Stimulated activated naive CD8-positive, alpha-beta T cell treated with anti-CD3 and anti-CD28 coated beads, Interleukin-15, amount 100 ng/mL, for 72 hours (primary cell): ENCODE data around the gene EYA4.

Experiments used
- ATAC-seq: fragments of 150-1000 bp; cut with Tn5 transposase; 2 replicates; pipeline ENCODE4 v1.10.0; 2021; ENCODE audit warnings: mild to moderate bottlenecking, moderate library complexity
- DNase-seq, 2 donors: peaks; one replicate each; pipeline ENCODE4 v3.0.0; 2021 to 2022
- H3K27ac Mint-ChIP-seq, 2 donors: one replicate each; pipeline ENCODE4 v1.8.0; 2022; ENCODE audit warnings: mild to moderate bottlenecking in 2 of 2, mixed read lengths in 2 of 2, moderate library complexity in 2 of 2
- H3K27me3 Mint-ChIP-seq: one replicate; pipeline ENCODE4 v1.8.0; 2022; ENCODE audit warnings: mixed read lengths
- H3K4me1 Mint-ChIP-seq: one replicate; pipeline ENCODE4 v1.8.0; 2022; ENCODE audit warnings: mild to moderate bottlenecking, mixed read lengths
- H3K4me3 Mint-ChIP-seq, 2 donors: one replicate each; pipeline ENCODE4 v1.8.0; 2022; ENCODE audit warnings: mild to moderate bottlenecking in 2 of 2, mixed read lengths in 2 of 2, moderate library complexity in 1 of 2
- H3K9me3 Mint-ChIP-seq, 2 donors: one replicate each; pipeline ENCODE4 v1.8.0; 2022; ENCODE audit warnings: mixed read lengths in 2 of 2

EYA4 gene

GRCh38 chr6:133259561-133259960 lies 18.4 kb downstream of the EYA4 start:
- Mint-ChIP-seq H3K27me3 (peaks cover 10% of the 10 kb centered on the region), H3K9me3 (no peaks in the 10 kb centered on the region), H3K4me3 (no peak overlapping the region), H3K4me1 (no peaks in the 10 kb centered on the region), H3K27ac (no peak overlapping the region)
- DNase-seq (no peak), ATAC-seq (no peak)

GRCh38 chr6:133262804-133263203 lies 21.6 kb downstream of the EYA4 start:
- Mint-ChIP-seq H3K27ac (no peak overlapping the region), H3K9me3 (no peaks in the 10 kb centered on the region), H3K4me1 (no peaks in the 10 kb centered on the region), H3K4me3 (no peak overlapping the region), H3K27me3 (peaks cover 10% of the 10 kb centered on the region)
- DNase-seq = no peak
- ATAC-seq = no peak

DNA sequence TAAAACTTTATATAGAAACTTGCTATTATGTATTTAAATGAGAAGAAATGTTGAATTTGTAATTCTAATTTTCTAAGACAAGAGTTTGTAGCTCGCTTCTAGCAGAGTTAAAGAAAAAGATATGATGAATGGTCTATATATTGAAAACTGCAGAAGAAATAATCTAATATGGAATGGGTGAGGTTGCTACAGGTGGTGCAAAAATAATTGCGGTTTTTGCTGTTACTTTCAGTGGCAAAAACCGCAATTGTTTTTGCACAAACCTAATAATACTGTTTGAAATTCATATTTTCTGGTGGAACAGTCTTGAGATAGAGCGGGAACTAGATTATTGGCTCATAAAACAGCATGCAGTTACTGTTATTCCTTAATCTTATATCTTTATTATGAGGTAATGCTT lies 23.9 kb downstream of the EYA4 start:
- no peak overlapping the region for H3K27ac Mint-ChIP-seq
- no peaks in the 10 kb centered on the region for H3K4me1 Mint-ChIP-seq
- ATAC-seq = no peak
- H3K27me3 Mint-ChIP-seq = peaks cover 10% of the 10 kb centered on the region
- no peak for DNase-seq
- H3K4me3 Mint-ChIP-seq = no peak overlapping the region
- H3K9me3 Mint-ChIP-seq = no peaks in the 10 kb centered on the region

DNA sequence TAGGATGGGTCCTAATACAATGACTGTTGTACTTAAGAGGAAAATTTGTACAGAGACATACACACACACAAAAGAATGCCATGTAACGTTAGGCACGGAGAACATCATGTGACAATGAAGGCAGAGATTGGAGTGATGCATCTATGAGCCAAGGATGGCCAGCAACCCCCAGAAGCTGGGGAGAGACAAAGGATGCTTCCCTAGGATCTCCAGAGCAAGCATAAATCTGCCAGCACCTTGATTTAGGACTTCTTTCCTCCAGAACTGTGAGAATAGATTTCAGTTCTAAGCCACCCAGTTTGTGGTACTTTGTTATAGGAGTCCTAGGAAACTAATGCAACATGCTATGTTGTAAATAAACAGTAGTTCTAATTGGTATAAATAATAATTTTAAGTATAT lies 25.0 kb downstream of the EYA4 start:
- no peak overlapping the region for H3K27ac Mint-ChIP-seq

GRCh38 chr6:133268621-133269020 lies 27.5 kb downstream of the EYA4 start:
- Mint-ChIP-seq H3K4me1 (no peaks in the 10 kb centered on the region), H3K27ac (no peak overlapping the region), H3K4me3 (no peak overlapping the region), H3K27me3 (no peaks in the 10 kb centered on the region), H3K9me3 (no peaks in the 10 kb centered on the region)
- ATAC-seq (no peak), DNase-seq (no peak)

More for the DNA sequence above, 25.0 kb downstream of the EYA4 start:
- Mint-ChIP-seq H3K4me1 (no peaks in the 10 kb centered on the region), H3K4me3 (no peak overlapping the region), H3K27me3 (peaks cover 4% of the 10 kb centered on the region), H3K9me3 (no peaks in the 10 kb centered on the region)
- DNase-seq = no peak
- ATAC-seq = no peak

DNA sequence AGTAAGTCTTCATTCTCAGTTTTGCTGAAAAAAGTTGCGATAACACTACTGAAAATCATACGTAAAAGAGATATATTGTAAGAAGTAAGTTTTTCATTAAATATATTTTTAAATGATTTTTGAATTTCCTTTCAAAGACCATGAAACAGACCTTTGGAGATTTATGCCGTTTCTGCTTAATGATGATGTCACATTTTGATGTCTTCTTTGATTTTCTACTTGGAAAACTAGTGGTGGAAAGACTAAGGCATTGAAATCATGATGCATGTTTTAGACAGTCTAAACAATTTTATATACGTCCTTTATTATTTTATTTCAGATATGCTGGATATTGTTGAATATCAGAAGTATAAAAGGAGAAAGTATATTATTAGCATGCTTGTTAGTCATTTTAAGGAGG lies 33.7 kb downstream of the EYA4 start:
- no peaks in the 10 kb centered on the region for H3K4me1 Mint-ChIP-seq
- ATAC-seq (no peak), DNase-seq (no peak)
- no peaks in the 10 kb centered on the region for H3K27me3 Mint-ChIP-seq
- no peak overlapping the region for H3K4me3 Mint-ChIP-seq
- no peak overlapping the region for H3K27ac Mint-ChIP-seq
- H3K9me3 Mint-ChIP-seq = no peaks in the 10 kb centered on the region

DNA sequence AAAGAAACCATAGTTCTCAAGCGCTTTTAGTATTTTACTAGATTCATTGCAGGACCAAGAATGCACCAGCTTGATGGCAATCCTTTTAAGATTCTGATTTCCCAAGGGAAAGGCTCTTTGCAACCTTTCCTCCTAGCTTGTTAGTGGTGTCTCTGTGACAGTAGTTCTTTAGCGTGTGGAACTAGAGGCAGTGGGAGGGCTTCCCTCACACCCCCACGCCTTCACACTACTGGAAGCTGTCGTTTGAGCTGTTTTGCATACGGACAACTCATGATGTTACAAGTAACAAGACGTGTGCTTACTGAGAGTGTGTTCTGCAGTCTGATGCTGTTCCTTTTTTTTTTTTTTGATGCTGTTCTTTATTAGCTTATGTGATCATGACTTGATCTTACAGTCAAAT lies 34.1 kb downstream of the EYA4 start:
- Mint-ChIP-seq H3K4me1 (no peaks in the 10 kb centered on the region), H3K27ac (peak overlapping the region in 1 of 2 donors; percentile 73), H3K4me3 (no peak overlapping the region), H3K9me3 (no peaks in the 10 kb centered on the region), H3K27me3 (no peaks in the 10 kb centered on the region)
- no peak for ATAC-seq
- no peak for DNase-seq

GRCh38 chr6:133277228-133277899 lies 36.2 kb downstream of the EYA4 start:
- H3K9me3 Mint-ChIP-seq = no peaks in the 10 kb centered on the region

DNA sequence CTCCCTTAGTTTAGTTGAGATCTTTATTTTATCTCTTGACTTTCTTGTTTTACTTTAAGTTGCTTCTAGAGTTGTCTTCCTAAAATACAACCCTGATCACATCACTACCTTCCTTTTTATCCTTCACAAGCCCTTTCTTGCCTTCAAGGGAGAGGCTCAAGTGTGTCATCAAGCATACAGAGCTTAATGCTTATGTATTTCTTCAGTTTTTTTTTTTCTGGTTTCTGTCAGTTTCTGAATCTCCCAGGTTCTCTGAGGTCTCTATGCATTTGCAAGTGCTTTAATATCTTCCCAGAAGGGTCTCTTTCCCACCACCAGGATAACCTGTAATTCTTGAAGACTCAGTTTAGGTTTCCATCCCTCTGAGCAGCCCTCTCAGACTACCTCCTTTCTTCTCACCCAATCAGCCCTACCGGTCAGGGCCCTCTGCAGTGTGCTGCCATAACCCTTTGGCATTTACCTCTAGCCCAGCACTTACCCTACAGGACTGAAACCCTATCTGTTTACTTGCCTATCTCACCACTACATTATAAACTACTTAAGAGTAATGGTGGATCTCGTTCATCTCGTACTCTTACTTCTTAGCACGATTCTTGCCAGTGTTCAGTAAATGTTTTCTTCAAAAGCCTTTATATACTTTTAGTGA lies 36.9 kb downstream of the EYA4 start:
- Mint-ChIP-seq H3K4me3 (no peak overlapping the region), H3K9me3 (no peaks in the 10 kb centered on the region), H3K4me1 (no peaks in the 10 kb centered on the region), H3K27me3 (no peaks in the 10 kb centered on the region), H3K27ac (no peak overlapping the region)
- ATAC-seq (no peak), DNase-seq (no peak)

More at GRCh38 chr6:133277228-133277899, 36.2 kb downstream of the EYA4 start:
- Mint-ChIP-seq H3K4me1 (no peaks in the 10 kb centered on the region), H3K27me3 (no peaks in the 10 kb centered on the region), H3K4me3 (no peak overlapping the region), H3K27ac (no peak overlapping the region)
- ATAC-seq = no peak
- no peak for DNase-seq

DNA sequence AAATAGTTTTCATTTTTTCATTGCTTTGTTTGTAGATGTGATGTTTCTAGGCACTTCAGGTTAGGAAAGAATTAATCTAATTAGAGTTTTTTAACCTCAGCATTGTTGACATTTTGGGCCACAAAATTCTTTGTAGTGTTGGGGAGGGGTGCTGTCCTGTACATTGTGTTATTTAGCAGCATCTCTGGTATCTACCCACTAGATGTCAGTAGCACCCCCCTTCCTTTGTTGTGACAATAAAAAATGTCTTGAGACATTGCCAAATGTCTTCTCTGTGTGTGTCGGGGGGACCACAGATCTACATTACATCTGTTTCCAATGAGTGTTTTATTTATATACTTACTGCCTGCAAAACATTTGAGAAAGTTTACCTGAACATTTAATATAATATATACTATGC lies 45.6 kb downstream of the EYA4 start:
- H3K9me3 Mint-ChIP-seq = no peaks in the 10 kb centered on the region
- no peaks in the 10 kb centered on the region for H3K4me1 Mint-ChIP-seq
- H3K4me3 Mint-ChIP-seq = no peak overlapping the region
- no peaks in the 10 kb centered on the region for H3K27me3 Mint-ChIP-seq
- no peak for ATAC-seq
- no peak overlapping the region for H3K27ac Mint-ChIP-seq
- DNase-seq = no peak

- Mint-ChIP-seq H3K4me3 (no peak overlapping the region), H3K27ac (no peak overlapping the region), H3K9me3 (no peaks in the 10 kb centered on the region), H3K4me1 (no peaks in the 10 kb centered on the region), H3K27me3 (no peaks in the 10 kb centered on the region)
- ATAC-seq = no peak
- DNase-seq = no peak
Observed at GRCh38 chr6:133288662-133289061, 47.5 kb downstream of the EYA4 start.

DNA sequence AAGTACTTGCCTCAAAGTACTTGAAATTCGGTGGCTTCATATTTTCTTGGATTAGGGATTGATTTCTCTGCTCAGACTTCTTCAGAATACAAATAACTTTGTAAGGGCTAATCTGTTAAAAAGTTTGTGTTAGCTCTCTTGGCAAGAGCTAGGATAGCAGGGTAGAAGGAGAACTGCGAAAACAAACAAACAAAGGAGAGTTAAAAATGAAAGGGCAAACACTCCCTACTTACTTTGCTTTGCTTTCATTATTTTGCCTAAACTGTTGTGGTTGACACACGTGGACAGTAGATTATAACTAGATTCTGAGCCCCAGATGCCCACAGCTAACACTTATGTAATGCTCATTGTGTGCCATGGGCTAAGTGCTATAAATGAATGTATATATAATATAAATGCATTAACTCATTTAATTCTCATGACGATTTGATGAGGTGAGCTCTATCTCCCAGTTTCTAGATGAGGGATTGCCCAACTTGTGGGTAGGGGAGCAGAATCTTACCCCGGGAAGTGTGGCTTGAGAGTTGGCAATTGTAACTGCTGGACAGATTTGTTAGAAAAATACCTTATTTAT lies 48.7 kb downstream of the EYA4 start:
- Mint-ChIP-seq H3K9me3 (no peaks in the 10 kb centered on the region), H3K27ac (no peak overlapping the region), H3K4me3 (no peak overlapping the region), H3K27me3 (no peaks in the 10 kb centered on the region), H3K4me1 (no peaks in the 10 kb centered on the region)
- ATAC-seq (no peak), DNase-seq (no peak)

GRCh38 chr6:133290930-133291329 lies 49.8 kb downstream of the EYA4 start:
- ATAC-seq (no peak), DNase-seq (no peak)
- Mint-ChIP-seq H3K27ac (no peak overlapping the region), H3K4me1 (no peaks in the 10 kb centered on the region), H3K4me3 (no peak overlapping the region), H3K9me3 (peaks cover 2% of the 10 kb centered on the region in 2 donors), H3K27me3 (no peaks in the 10 kb centered on the region)

GRCh38 chr6:133291671-133292070 lies 50.5 kb downstream of the EYA4 start:
- no peak overlapping the region for H3K27ac Mint-ChIP-seq
- no peak for DNase-seq
- peaks cover 6 to 7% of the 10 kb centered on the region in 2 donors for H3K9me3 Mint-ChIP-seq

DNA sequence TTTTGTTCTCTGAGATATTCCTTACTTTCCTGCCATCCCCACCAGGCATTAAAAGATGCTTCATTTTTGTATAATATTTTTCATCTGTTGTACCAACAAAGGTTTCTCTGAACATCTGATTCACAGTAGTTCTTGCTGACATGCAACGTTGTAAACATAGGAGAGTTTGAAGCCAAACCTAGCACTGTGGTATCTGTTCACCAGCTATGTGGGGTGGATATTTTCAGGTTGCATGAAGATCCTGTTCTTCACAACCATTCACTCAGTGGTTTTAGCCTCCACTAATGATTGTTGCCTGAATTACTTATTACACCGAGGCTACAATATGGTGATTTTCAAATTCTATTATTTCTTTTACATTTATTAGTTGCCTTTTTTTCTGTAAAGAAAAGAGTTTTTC lies 56.5 kb downstream of the EYA4 start:
- Mint-ChIP-seq H3K27me3 (no peaks in the 10 kb centered on the region), H3K27ac (no peak overlapping the region), H3K9me3 (peaks cover 6 to 7% of the 10 kb centered on the region in 2 donors), H3K4me1 (no peaks in the 10 kb centered on the region), H3K4me3 (no peak overlapping the region)
- no peak for ATAC-seq
- DNase-seq = no peak

More at GRCh38 chr6:133291671-133292070, 50.5 kb downstream of the EYA4 start:
- H3K4me1 Mint-ChIP-seq = no peaks in the 10 kb centered on the region
- ATAC-seq = no peak
- no peak overlapping the region for H3K4me3 Mint-ChIP-seq
- no peaks in the 10 kb centered on the region for H3K27me3 Mint-ChIP-seq

DNA sequence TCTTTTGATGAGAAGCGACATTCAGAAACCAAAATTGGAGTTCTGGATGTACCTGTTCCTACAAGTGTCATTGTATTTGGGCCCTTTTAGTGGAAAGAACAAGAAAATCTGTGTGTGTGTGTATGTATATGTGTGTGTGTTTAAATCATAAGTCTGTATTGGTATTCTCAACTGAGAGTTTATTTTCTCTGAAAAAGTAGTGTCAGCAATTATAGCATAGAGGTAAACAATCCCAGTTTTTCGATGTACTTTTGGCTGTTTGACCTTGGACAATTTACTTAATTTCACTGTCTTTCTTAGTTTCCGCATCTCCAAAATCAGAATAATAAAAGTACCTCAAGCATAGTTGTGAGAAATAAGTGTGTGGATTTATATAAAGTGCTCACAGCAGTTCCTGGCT lies 57.2 kb downstream of the EYA4 start:
- DNase-seq (no peak), ATAC-seq (no peak)
- H3K4me1 Mint-ChIP-seq = no peaks in the 10 kb centered on the region
- peaks cover 6 to 7% of the 10 kb centered on the region in 2 donors for H3K9me3 Mint-ChIP-seq
- H3K27ac Mint-ChIP-seq = no peak overlapping the region
- H3K4me3 Mint-ChIP-seq = no peak overlapping the region
- no peaks in the 10 kb centered on the region for H3K27me3 Mint-ChIP-seq
